NCI-H748 (cell line): Measurements from ENCODE around the gene TRABD2A.

Source experiments
- DNase-seq: peaks from one replicate; lab custom pipeline; 2025; ENCODE audit not compliant: unreplicated experiment; lab: John Stamatoyannopoulos, UW

TRABD2A gene

DNA sequence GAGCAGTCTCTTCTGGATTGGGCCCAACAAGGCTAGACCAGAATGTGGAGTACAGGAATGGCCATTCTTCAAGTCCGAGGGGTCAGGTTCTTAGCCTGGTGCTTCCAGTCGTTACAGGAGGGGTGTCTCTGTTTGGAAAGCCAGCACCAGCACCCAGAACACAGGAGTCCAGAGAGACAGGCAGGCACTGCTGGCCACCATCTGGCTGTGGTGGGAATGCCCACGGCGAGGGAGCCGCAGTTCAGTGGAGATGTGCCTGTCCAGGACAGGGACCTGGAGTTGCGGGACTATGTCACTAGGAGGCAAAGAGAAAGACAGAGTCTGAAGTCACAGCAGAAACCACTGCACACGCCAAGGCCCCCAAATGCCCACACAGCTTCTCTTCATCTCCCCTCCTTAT lies 59.1 kb downstream of the TRABD2A start:
- DNase-seq: no peak

- DNase-seq: no peak
Observed at GRCh38 chr2:84817239-84817655, 63.6 kb downstream of the TRABD2A start.

GRCh38 chr2:84816426-84817026 lies 64.4 kb downstream of the TRABD2A start:
- DNase-seq: no peak

DNA sequence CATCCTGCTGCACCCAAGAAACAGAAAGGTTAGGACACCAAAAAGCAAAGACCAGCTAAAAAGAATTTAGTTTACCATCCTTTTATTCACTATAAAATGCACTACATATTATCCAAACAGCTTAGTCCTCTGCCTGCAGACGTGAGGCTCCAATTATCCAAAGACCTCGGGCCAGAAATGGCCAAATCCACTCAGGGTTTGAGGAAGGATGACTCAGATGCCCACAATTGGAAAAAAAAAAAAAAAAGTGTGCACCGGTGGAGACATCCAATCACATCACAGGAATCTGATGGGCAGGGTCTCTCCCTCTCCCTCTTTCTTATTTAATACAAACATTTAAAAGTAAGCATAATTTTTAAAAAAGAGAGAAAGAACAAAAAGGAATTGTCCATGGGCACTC lies 65.7 kb downstream of the TRABD2A start:
- DNase-seq: no peak

GRCh38 chr2:84811839-84812431 lies 68.9 kb downstream of the TRABD2A start:
- no peak for DNase-seq

- no peak for DNase-seq
Observed at GRCh38 chr2:84808279-84808678, 72.6 kb downstream of the TRABD2A start.

- no peak for DNase-seq
Observed at GRCh38 chr2:84807063-84807485, 73.8 kb downstream of the TRABD2A start.

DNA sequence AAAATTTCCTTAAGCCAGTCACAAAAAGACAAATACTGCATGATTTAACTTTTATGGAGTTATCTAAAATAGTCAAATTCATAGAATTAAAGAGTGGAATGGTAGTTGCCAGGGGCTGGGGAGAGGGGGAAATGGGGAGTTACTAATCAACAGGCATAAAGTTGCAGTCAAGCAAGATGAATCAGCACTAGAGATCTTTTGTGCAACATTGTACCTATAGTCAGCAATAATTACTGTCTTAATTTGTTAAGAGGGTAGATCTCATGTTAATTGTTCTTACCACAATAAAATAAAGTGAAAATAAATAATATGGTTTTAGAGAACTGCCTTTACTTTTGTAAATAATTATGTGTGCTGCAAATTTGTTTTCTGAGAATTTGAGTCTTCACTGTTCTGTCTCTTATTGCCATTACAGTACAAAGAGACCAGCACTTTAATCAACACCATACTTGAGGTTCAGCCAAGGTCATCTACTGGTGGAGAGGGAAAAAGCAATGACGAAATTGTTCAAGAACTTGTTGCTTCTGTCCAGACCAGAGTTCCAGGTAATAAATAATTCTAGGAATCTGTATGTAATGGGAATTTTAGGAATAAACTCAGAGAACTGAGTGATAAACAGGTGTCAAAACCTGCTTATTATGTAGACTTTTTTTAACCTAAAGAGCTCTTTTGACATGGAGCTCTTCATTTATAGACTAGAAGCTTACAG lies 75.5 kb downstream of the TRABD2A start:
- no peak for DNase-seq

- no peak for DNase-seq
Observed at GRCh38 chr2:84801811-84802210, 79.1 kb downstream of the TRABD2A start.

DNA sequence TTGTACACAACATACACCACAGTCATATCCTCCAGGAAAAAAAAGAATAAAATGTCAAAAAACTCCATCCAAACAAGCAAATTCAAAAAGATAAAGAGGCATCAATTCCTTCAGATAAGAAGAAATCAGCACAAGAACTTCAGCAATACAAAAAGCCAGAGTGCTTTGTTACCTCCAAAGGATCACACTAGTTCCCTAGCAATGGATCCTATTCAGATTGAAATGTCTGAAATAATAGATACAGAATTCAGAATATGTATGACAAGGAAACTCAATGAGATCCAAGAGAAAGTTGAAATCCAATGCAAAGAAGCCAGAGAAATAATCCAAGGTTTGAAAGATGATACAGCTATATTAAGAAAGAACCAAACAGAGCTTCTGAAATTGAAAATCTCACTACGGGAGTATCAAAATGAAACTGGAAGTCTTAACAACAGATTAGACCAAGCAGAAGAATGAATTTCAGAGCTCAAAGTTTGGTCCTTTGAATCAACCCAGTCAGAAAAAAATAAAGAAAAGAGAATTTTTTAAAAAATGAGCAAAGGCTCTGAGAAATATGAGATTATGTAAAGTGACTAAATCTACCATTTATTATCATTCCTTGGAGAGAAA lies 80.6 kb downstream of the TRABD2A start:
- DNase-seq: no peak

GRCh38 chr2:84799772-84800171 lies 81.1 kb downstream of the TRABD2A start:
- no peak for DNase-seq

DNA sequence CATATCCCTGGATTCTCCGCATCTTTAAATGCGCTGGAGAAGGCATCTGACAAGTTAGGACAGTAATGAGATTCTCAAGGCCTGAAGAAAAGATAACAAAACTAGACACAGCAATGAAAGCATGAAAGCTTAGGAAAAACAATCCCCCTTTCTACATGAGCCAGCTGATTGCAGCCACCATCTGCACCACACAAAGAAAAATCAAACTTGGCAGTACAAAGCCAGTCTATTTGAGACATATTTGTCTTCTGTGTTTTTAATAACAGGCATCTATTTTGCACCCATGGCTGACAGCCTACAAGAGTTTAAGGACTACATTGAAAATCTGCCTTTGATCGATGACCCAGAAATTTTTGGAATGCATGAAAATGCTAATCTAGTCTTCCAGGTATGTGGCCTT lies 83.6 kb downstream of the TRABD2A start:
- no peak for DNase-seq

DNA sequence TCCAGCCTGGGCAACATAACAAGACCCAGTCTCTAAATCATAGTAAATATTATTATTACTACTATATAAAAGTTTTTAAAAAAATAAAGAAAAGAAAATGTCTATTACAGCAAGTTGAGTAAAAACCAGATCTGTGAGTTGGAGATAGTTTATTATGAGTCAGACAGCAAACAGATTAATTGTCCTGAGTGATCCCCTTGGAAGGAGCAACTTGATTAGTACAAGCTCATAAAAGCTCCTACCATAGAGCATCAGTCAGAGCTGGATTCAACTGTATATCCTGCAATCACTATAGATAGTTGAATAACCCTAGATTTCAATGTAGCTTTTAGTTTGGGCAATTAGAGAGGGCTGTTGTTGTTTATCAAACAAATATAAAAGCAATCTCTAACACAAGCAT lies 84.1 kb downstream of the TRABD2A start:
- no peak for DNase-seq

- no peak for DNase-seq
Observed at GRCh38 chr2:84793641-84794040, 87.2 kb downstream of the TRABD2A start.

- DNase-seq: no peak
Observed at GRCh38 chr2:84792856-84793522, 87.9 kb downstream of the TRABD2A start.

DNA sequence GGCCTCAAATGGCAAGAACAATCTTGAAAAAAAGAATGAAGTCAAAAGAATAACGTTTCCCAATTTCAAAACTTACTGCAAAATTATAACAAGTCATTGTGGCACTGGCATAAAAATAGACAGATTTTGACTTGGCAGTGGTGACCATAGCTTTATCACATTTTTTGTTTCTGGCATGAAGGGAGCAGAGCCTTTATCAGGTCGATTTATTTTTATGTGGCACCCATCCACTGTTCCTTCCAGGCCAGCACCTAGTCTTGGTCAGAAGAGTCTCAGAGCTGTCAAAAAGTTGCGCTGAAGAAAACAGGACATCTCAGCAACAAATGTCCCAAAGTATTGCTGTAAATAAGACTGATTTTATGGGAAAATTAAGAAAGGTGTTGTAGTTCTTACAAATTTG lies 92.4 kb downstream of the TRABD2A start:
- no peak for DNase-seq

DNA sequence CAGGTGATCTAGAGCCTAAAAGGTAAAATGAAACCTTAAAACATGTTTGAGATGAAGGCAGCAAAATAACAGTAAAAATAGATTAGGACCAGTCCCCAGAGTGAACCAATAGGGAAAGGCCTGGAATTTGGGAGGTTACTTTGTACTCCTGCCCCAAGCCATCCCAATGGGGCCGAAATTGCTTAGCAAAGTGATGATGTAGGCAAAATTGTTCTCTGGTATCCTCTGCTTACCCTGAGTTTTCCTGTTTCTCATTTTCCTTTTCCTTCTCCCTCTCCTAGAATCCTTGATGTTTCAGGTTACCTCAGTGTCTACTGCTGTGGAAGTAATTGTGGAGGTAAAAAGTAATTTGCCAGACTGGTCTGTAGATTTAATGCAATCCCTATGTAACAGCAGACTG lies 92.9 kb downstream of the TRABD2A start:
- no peak for DNase-seq

DNA sequence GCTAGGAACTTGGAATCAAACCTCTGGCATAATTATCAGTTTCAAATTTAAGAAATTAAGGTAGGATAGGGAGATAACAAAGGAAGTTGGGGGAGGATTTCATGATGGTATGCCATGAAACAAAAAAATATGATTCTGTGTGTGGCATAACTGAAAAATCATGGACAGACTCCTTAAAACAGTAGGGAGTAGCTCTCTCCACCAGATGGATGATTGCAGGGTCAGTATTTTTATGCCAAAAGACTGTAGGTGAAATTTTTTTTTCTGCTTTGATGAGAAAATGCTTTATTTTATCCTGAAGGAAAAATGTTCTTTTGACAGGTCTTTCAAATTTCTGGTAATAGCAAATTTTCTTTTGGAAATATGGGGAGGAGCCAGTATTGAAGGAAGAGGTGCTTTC lies 94.3 kb downstream of the TRABD2A start:
- DNase-seq: no peak

- DNase-seq: no peak
Observed at GRCh38 chr2:84785950-84786349, 94.9 kb downstream of the TRABD2A start.

DNA sequence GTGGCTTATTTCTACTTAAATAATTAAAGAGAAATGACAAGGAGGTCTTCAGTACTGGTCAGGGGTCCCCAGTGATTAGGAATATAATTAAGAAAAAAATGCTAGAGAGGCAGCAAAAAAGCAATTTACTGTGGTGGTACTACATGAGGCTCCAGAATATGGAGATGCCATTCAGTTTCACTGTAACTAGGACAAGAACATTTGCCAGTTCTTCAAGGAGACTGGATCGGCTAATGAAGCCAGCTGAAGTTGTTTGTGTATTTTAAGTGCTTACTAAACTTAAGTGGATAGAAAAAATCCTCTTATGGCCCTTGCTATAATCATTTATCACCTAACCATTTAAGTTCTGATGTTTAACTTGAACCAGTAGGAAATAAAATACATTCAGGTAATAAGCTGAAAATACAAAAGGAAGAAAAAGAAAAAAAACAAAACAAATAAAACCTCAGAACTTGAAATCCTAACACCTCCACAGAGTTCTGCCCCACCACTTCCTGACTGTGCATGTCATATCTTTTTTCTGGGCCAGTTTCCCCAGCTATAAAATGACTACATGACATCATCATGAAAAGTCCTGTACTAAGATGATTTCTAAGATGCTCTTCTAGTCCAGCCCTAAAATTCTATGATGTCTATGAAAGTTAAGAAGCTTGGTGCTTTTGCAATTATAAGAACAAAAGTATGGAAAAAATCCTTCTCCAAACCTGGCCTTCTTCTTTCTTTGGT lies 98.0 kb downstream of the TRABD2A start:
- DNase-seq: no peak
